Upper lobe of left lung (tissue), 6 donors: ENCODE data around the gene TLCD5. TPM values are rescaled to one million over a fixed set of nuclear protein-coding genes. Genes with fewer than 3 reads are reported as not detected.

ENCODE experiments used
- ATAC-seq, 2 donors: fragments of 200-7000 bp; cut with Tn5 transposase; one replicate each; pipeline ENCODE4 v1.9.1; 2022; ENCODE audit warnings: mild to moderate bottlenecking in 2 of 2, moderate library complexity in 2 of 2; ENCODE audit not compliant: low FRiP score in 2 of 2
- DNase-seq, 2 donors: peaks; one replicate each; pipeline ENCODE4 v3.0.0-alpha.2; 2019 to 2020
- H3K27ac ChIP-seq, 4 donors: fragments of 200-600 bp; sonication (generic); one replicate each; pipeline ENCODE4 v1.5.1; 2016 to 2019
- H3K27me3 ChIP-seq, 4 donors: fragments of 200-600 bp; sonication (generic); one replicate each; pipeline ENCODE4 v1.5.1; 2017 to 2019
- H3K36me3 ChIP-seq, 4 donors: fragments of 200-600 bp; sonication (generic); one replicate each; pipeline ENCODE4 v1.5.1; 2016 to 2019
- H3K4me1 ChIP-seq, 4 donors: fragments of 200-600 bp; sonication (generic); one replicate each; pipeline ENCODE4 v1.5.1; 2018 to 2019
- H3K4me3 ChIP-seq, 4 donors: fragments of 200-600 bp; sonication (generic); one replicate each; pipeline ENCODE4 v1.5.1; 2017 to 2019; ENCODE audit warnings: mild to moderate bottlenecking in 2 of 4, moderate library complexity in 1 of 4
- H3K9me3 ChIP-seq, 4 donors: fragments of 200-600 bp; sonication (generic); one replicate each; pipeline ENCODE4 v1.5.1; 2018 to 2019
- CTCF ChIP-seq, 6 experiments: fragments of 450-650 bp in 4 of 6; fragments of 200-600 bp in 2 of 6; sonication (generic) in 2 of 6; IDR thresholded peaks; one replicate each; pipeline ENCODE4 v1.5.1; 2016 to 2019; ENCODE audit warnings: antibody characterized with exemption in 6 of 6
- EP300 ChIP-seq, 4 donors: sonication (generic); formaldehyde crosslinking; IDR thresholded peaks; one replicate each; pipeline ENCODE4 v1.5.1; 2017; ENCODE audit warnings: antibody characterized with exemption in 4 of 4, control low read depth in 2 of 4
- POLR2A ChIP-seq, 4 donors: fragments of 450-650 bp; IDR thresholded peaks; one replicate each; pipeline ENCODE4 v1.5.1; 2016 to 2017; ENCODE audit warnings: antibody characterized with exemption in 4 of 4, mild to moderate bottlenecking in 2 of 4
- POLR2AphosphoS5 ChIP-seq, 2 donors: sonication (generic); formaldehyde crosslinking; IDR thresholded peaks; one replicate each; pipeline ENCODE4 v1.5.1; 2017; ENCODE audit warnings: antibody characterized with exemption in 2 of 2
- WGBS, 2 donors: methylation state at CpG; one replicate each; pipeline ENCODE4 v1.1.5; 2017 to 2018; 5-methylcytosine and 5-hydroxymethylcytosine counted together
- total RNA-seq, 6 donors: library from RNA; depleted of rRNA in 4 of 6; stranded (reverse); fragments of >200 nt in 4 of 6; gene quantifications; one replicate each; pipeline versions ENCODE4 v1.1.0 to v1.2.1, GENCODE V29; 2016 to 2021
- donor health status: DM: no; HTN: no; CAD: no; lungs with moderate emphysema.
- donor health status: DM: no; HTN: yes; CAD: no; lungs with severe emphysema.

Gene TLCD5
- total RNA-seq, 6 donors from 2014 or later = 1.2 to 5.4 (median 3.1) TPM

- peak overlapping the region; percentile 68 to 87 (median 82) for H3K4me3 ChIP-seq
- H3K27me3 ChIP-seq = no peaks in the 10 kb centered on the region
- H3K9me3 ChIP-seq = no peaks in the 10 kb centered on the region
- peak overlapping the region; percentile 94 to 99 (median 98) for H3K27ac ChIP-seq
- ATAC-seq = no peak
- TF ChIP-seq CTCF (IDR thresholded peaks at IDR 0.05) = no peak
- no peak for TF ChIP-seq POLR2A (IDR thresholded peaks at IDR 0.05)
- TF ChIP-seq EP300 (IDR thresholded peaks at IDR 0.05) = no peak
- no peak for TF ChIP-seq POLR2AphosphoS5 (IDR thresholded peaks at IDR 0.05)
- 18 to 24% methylated on average over 18 of the region's 18 CpGs for WGBS, 2 donors
- H3K36me3 ChIP-seq = no peaks in the 10 kb centered on the region
- H3K4me1 ChIP-seq = peaks cover 25 to 47% (median 30%) of the 10 kb centered on the region in 4 donors
- no peak for DNase-seq
Measured at GRCh38 chr11:120337355-120338106, 12.4 kb downstream of the TLCD5 start.

GRCh38 chr11:120338107-120338933 lies 13.2 kb downstream of the TLCD5 start:
- no peaks in the 10 kb centered on the region for H3K36me3 ChIP-seq
- TF ChIP-seq POLR2A (IDR thresholded peaks at IDR 0.05) = no peak
- no peak for TF ChIP-seq CTCF (IDR thresholded peaks at IDR 0.05)

GRCh38 chr11:120339394-120339890 lies 14.3 kb downstream of the TLCD5 start:
- H3K27me3 ChIP-seq = no peaks in the 10 kb centered on the region
- H3K36me3 ChIP-seq = no peaks in the 10 kb centered on the region
- no peak for DNase-seq
- WGBS, 2 donors = 15 to 19% methylated on average over 6 of the region's 6 CpGs
- TF ChIP-seq POLR2AphosphoS5 (IDR thresholded peaks at IDR 0.05) = peak in 1 of 2 donors; percentile 72
- TF ChIP-seq POLR2A (IDR thresholded peaks at IDR 0.05) = peak in 1 of 4 donors; percentile 34
- TF ChIP-seq EP300 (IDR thresholded peaks at IDR 0.05) = no peak
- no peak for TF ChIP-seq CTCF (IDR thresholded peaks at IDR 0.05)
- H3K27ac ChIP-seq = peak overlapping the region; percentile 67 to 99 (median 98)
- H3K4me1 ChIP-seq = peaks cover 36 to 53% (median 44%) of the 10 kb centered on the region in 4 donors
- ATAC-seq = no peak
- peak overlapping the region; percentile 5 to 87 (median 73) for H3K4me3 ChIP-seq
- H3K9me3 ChIP-seq = no peaks in the 10 kb centered on the region

More at GRCh38 chr11:120338107-120338933, 13.2 kb downstream of the TLCD5 start:
- no peaks in the 10 kb centered on the region for H3K27me3 ChIP-seq
- DNase-seq = no peak
- peak overlapping the region; percentile 68 to 87 (median 82) for H3K4me3 ChIP-seq
- no peaks in the 10 kb centered on the region for H3K9me3 ChIP-seq
- peak overlapping the region; percentile 94 to 99 (median 98) for H3K27ac ChIP-seq
- no peak for ATAC-seq
- peaks cover 29 to 46% (median 36%) of the 10 kb centered on the region in 4 donors for H3K4me1 ChIP-seq
- 18 to 25% methylated on average over 7 of the region's 7 CpGs for WGBS, 2 donors

- TF ChIP-seq CTCF (IDR thresholded peaks at IDR 0.05) (no peak), POLR2AphosphoS5 (IDR thresholded peaks at IDR 0.05) (no peak), EP300 (IDR thresholded peaks at IDR 0.05) (no peak)
- H3K27me3 ChIP-seq = no peaks in the 10 kb centered on the region
Measured at GRCh38 chr11:120340529-120340928, 15.4 kb downstream of the TLCD5 start.

More at GRCh38 chr11:120340529-120340928, 15.4 kb downstream of the TLCD5 start:
- no peaks in the 10 kb centered on the region for H3K9me3 ChIP-seq
- H3K36me3 ChIP-seq = no peaks in the 10 kb centered on the region
- peak overlapping the region in 1 of 4 donors; percentile 68 for H3K4me3 ChIP-seq
- DNase-seq = no peak
- H3K4me1 ChIP-seq = peaks cover 42 to 54% (median 48%) of the 10 kb centered on the region in 4 donors
- H3K27ac ChIP-seq = peak overlapping the region in 3 of 4 donors; percentile 67 to 99 (median 98)
- WGBS, 2 donors = 32 to 33% methylated on average over 2 of the region's 2 CpGs
- ATAC-seq = no peak
